Stimulated activated CD4-positive, alpha-beta T cell treated with anti-CD3 and anti-CD28 coated beads, Interleukin-1b, Interleukin-23, amount 100 ng/mL, for 24 hours (primary cell): ENCODE data around the gene TLL1.

Source experiments
- DNase-seq, 4 experiments: peaks; one replicate each; pipeline ENCODE4 v3.0.0-alpha.2; 2020; ENCODE audit warnings: low read depth in 4 of 4, low spot score in 1 of 4

Gene TLL1

GRCh38 chr4:166143227-166143626 lies 270.2 kb downstream of the TLL1 start:
- no peak for DNase-seq

GRCh38 chr4:166144607-166145006 lies 271.6 kb downstream of the TLL1 start:
- no peak for DNase-seq

DNA sequence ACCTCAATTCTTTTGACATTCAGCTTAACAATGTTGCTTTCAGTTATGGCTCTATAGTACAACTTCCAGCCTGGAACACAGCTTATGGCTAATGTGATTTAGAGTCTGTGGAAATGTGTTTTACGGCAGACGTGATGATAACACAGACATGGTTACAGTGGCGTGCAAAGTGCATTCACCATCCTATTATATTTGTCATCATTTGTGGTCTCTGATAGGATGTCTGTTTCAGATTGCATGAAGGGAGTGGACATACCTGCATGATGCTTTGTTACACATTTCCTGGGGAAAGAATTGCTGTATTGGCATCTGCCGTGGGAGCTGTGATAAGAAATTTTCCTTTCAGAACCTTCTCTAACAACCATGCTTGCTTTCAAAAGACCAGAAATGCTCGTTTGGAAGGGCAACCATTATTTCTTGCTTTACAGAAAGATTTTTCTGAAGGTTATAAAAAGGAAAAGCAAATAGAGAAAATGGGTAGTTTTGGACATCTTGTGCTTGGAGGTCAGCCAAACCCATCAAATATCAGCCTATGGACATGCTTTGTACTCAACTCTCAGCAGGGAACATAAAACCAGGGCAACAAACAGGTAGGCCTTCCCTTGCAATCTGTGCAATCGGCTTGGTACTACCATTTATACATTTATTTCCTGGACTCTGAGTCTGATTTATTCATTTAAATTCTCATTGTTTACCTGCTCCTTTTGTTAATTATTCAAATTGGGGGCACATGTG lies 273.9 kb downstream of the TLL1 start:
- DNase-seq = no peak
